T-helper 9 cell (primary cell): ENCODE results near the gene HMGN2.
"Not testable (repeated sequence)": the region's sequence is repeated elsewhere in the genome, so short reads cannot be mapped to it uniquely, and the experiment has no call there.

Source experiments
- DNase-seq: peaks from one replicate; pipeline ENCODE4 v3.0.0-alpha.2; 2020

Gene HMGN2

GRCh38 chr1:26477446-26478152, 5.4 kb downstream of the HMGN2 start:
- DNase-seq = no peak

GRCh38 chr1:26478159-26478558, 5.9 kb downstream of the HMGN2 start:
- no peak for DNase-seq

DNA sequence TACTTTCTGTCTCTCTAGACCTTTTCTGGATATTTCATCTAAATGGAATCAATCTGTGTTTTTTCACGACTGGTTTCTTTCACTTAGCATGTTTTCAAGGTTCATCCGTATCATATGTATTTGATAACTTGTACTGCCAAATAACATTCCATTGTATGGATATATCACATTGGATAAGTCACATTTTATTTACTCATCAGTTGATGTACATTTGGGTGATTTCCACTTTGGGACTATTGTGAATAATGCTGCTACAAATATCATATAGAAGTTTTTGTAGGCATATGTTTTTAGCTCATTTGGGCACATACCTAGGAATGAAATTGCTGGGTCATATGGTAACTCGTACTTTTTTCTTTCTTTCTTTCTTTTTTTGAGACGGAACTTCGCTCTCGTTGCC, 6.7 kb downstream of the HMGN2 start:
- no peak for DNase-seq

GRCh38 chr1:26482921-26483320, 10.7 kb downstream of the HMGN2 start:
- DNase-seq = no peak

GRCh38 chr1:26483980-26484379, 11.7 kb downstream of the HMGN2 start:
- no peak for DNase-seq

DNA sequence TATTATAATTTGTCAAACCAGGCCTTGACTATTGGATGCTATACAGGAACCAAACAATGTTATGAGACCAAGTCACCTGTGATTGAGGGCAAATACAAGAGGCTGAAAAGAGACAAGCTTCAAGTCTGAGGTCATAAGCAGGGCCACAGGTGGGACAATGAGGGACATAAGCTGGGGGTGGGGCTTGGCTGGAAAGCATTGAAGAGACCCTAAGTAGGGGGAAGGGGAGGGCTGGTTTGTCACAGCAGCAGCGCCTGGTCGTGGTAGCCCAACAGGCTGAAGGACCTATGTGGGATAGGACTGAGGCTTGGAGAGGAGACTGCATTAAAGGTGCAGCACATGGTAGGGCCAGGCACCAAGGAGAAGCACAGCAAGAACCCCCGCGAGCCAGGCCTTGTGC, 17.9 kb downstream of the HMGN2 start:
- DNase-seq = no peak

GRCh38 chr1:26493267-26493666, 21.0 kb downstream of the HMGN2 start:
- DNase-seq = no peak

DNA sequence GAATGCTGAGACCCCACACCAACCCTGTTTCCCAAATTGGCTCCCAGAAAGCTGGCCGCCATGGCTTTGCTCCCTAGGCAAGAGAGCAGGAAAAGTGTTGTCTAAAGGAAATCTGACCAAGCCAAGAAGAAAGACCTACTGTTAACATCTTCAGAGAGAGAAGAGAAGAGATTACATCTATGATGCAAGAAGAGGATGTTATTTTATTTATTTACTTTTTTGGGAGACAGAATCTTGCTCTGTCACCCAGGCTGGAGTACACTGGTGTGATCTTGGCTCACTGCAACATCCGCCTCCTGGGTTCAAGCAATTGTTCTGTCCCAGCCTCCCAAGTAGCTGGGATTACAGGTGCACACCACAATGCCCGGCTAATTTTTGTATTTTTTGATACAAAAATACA, 21.7 kb downstream of the HMGN2 start:
- DNase-seq = no peak

GRCh38 chr1:26496861-26497260, 24.6 kb downstream of the HMGN2 start:
- DNase-seq = no peak

DNA sequence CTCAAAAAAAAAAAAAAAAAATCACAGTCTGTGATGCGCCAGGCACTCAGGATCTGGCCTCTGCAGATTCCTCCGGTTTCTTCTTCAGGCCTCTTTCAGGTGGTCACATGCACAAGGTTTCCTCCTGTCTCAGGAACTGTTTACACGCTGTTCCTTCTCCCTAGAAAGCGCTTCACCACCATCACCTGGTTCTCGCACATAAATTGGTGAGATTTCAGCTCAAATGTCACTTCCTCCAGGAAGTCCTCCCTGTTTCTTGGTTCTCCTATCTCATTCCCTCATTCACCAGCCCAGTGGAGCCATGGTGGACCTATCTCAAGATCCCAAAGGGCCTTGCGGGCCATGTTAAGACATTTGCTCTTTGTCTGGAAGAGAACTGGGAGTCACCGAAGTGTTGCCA, 26.7 kb downstream of the HMGN2 start:
- DNase-seq = no peak

- peak; percentile 87 for DNase-seq
Measured at GRCh38 chr1:26500488-26501175, 28.4 kb downstream of the HMGN2 start.

GRCh38 chr1:26510711-26511110, 38.5 kb downstream of the HMGN2 start:
- not testable (repeated sequence) for DNase-seq

- DNase-seq = not testable (repeated sequence)
Measured at GRCh38 chr1:26515836-26516235, 43.6 kb downstream of the HMGN2 start.

- DNase-seq = no peak
Measured at GRCh38 chr1:26516987-26517765, 44.9 kb downstream of the HMGN2 start.

- DNase-seq = no peak
Measured at GRCh38 chr1:26517766-26518049, 45.5 kb downstream of the HMGN2 start.

DNA sequence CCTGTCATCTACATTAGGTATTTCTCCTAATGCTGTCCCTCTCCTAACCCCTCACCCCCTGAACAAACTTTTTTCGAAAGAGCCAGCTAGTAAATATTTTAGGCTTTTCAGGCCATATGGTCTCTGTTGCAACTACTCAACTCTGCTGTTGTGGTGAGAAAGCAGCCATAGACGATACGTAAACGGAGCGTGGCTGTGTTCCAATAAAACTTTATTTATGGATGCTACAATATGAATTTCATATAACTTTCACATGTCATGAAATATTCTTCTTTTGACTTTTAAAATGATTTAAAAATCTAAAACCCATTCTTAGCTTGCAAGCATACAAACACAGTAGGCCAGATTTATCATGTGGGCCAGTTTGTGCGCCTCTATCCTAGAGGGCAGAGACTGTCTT, 46.1 kb downstream of the HMGN2 start:
- no peak for DNase-seq

DNA sequence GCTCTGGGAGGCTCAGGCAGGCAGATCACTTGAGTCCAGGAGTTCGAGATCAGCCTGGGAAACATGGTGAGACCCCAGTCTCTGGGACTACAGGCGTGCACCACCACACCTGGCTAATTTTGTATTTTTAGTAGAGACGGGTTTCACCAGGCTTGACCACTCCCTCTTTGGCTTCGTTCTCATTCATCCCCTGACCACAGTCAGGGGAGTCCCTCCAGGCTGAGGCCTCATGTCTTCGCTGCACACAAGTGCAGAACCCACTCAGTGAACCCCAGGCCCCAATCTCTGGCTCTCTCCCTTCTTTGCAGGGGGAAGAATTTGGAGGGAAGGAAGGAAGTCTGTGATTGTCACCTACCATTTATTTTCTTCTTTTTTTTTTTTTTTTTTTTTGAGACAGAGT, 48.1 kb downstream of the HMGN2 start:
- DNase-seq = no peak

DNA sequence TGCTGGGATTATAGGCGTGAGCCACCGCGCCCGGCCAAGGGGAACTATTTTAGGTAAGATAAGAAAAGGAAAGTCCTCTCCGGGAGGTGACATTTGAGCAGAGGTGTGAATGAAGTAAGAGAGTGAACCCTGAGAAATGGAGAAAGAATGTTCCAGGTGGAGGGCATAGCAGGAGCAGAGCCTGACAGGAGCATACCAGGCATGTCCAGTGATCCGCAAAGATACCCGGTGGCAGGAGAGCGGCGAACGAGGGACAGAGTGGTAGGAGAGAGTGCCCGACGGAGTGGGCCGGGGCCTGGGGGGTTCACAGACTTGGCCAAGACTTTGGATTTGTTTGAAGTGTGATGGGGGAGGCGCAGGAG, 49.4 kb downstream of the HMGN2 start:
- no peak for DNase-seq

- no peak for DNase-seq
Measured at GRCh38 chr1:26522073-26522472, 49.8 kb downstream of the HMGN2 start.

DNA sequence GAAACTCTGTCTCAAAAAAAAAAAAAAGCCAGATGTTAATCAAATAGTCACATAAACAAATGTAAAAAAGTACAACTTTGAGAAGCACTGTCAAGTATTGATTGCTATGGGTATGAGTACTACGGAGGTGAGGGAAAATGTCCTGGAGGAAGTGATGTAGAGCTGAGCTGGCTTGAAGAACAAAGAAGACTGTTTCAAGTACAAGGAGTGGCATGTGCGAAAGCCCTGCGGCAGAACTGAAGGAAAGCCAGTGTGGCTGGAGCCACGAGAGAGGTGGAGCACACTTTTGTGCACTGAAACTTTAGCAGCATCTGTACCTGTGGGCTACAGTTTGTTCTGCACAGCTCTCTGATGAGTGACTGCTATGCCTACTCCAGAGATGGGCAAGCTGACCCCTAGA, 51.9 kb downstream of the HMGN2 start:
- DNase-seq = no peak
